IMR-90 (cell line): Measurements from ENCODE around the gene GPC6. TPM values are rescaled to one million over a fixed set of nuclear protein-coding genes. Genes with fewer than 3 reads are reported as not detected.

Experiments used
- ATAC-seq: fragments of 200-7000 bp; cut with Tn5 transposase; 2 replicates; pipeline ENCODE4 v1.9.1; 2020; ENCODE audit warnings: low read depth, mild to moderate bottlenecking, moderate library complexity
- BruUV-seq: library from RNA; stranded (reverse); fragments of 400-500 nt; replicated peaks from 2 replicates; lab custom pipeline; 2021; lab: Mats Ljungman, UMichigan
- CTCF ChIA-PET: fragments of 300-600 bp; formaldehyde crosslinking; extraction: SDS; loops from one replicate; lab custom pipeline; 2021; ENCODE audit warnings: antibody characterized with exemption; lab: Yijun Ruan, JAX
- POLR2A ChIA-PET: fragments of 300-600 bp; sonication (Branson Sonifier 250); formaldehyde crosslinking; loops from one replicate; lab custom pipeline; 2022; ENCODE audit warnings: antibody characterized with exemption; ENCODE audit not compliant: unreplicated experiment; lab: Charles Lee
- DNase-seq: peaks from one replicate; pipeline ENCODE4 v3.0.0; 2013
- H2AFZ ChIP-seq: replicated peaks from 2 replicates; pipeline ENCODE3; 2013; ENCODE audit warnings: low read length, mild to moderate bottlenecking; ENCODE audit not compliant: poor library complexity
- H2AK5ac ChIP-seq: 2 replicates; pipeline ENCODE4 v1.6.1; 2013; ENCODE audit warnings: low read depth, low read length, inconsistent platforms
- H2AK9ac ChIP-seq: replicated peaks from 2 replicates; pipeline ENCODE3; 2013; ENCODE audit warnings: mild to moderate bottlenecking, low read depth, low read length, moderate library complexity; ENCODE audit not compliant: poor library complexity
- H2BK120ac ChIP-seq: 2 replicates; pipeline ENCODE4 v1.6.1; 2013; ENCODE audit warnings: low read depth, low read length, inconsistent platforms
- H2BK15ac ChIP-seq: 3 replicates; pipeline ENCODE4 v1.6.1; 2013; ENCODE audit warnings: low read depth, low read length, inconsistent platforms
- H2BK20ac ChIP-seq: 2 replicates; pipeline ENCODE4 v1.6.1; 2013; ENCODE audit warnings: low read depth, mild to moderate bottlenecking, inconsistent platforms, low read length, moderate library complexity
- H2BK5ac ChIP-seq: 2 replicates; pipeline ENCODE4 v1.6.1; 2013; ENCODE audit warnings: mild to moderate bottlenecking, low read depth, low read length, inconsistent platforms; ENCODE audit not compliant: poor library complexity, severe bottlenecking
- H3K14ac ChIP-seq: replicated peaks from 2 replicates; pipeline ENCODE4 v1.6.1; 2013; ENCODE audit warnings: low read depth, low read length, inconsistent platforms
- H3K18ac ChIP-seq: 2 replicates; pipeline ENCODE4 v1.6.1; 2013; ENCODE audit warnings: low read depth, low read length, control low read depth
- H3K23ac ChIP-seq: 2 replicates; pipeline ENCODE4 v1.6.1; 2013; ENCODE audit warnings: low read depth, low read length, inconsistent platforms
- H3K27ac ChIP-seq: 2 replicates; pipeline ENCODE4 v1.5.1; 2013; ENCODE audit warnings: mild to moderate bottlenecking, control low read depth, low read length; ENCODE audit not compliant: insufficient read depth
- H3K27me3 ChIP-seq: 2 replicates; pipeline ENCODE4 v1.6.1; 2013; ENCODE audit warnings: low read length; ENCODE audit not compliant: control insufficient read depth, insufficient read depth
- H3K36me3 ChIP-seq: 2 replicates; pipeline ENCODE4 v1.6.1; 2013; ENCODE audit warnings: low read length, mixed read lengths; ENCODE audit not compliant: control insufficient read depth, insufficient read depth
- H3K4ac ChIP-seq: 2 replicates; pipeline ENCODE4 v1.6.1; 2013; ENCODE audit warnings: low read depth, low read length, inconsistent platforms
- H3K4me1 ChIP-seq: 2 replicates; pipeline ENCODE4 v1.6.1; 2013; ENCODE audit warnings: low read length, mixed read lengths; ENCODE audit not compliant: control insufficient read depth, insufficient read depth
- H3K4me2 ChIP-seq: 2 replicates; pipeline ENCODE4 v1.6.1; 2013; ENCODE audit warnings: low read depth, mild to moderate bottlenecking, control low read depth, low read length, moderate library complexity
- H3K4me3 ChIP-seq: 2 replicates; pipeline ENCODE4 v1.5.1; 2013; ENCODE audit warnings: low read depth, mild to moderate bottlenecking, control low read depth, low read length, moderate library complexity; ENCODE audit not compliant: insufficient read depth
- H3K56ac ChIP-seq: 2 replicates; pipeline ENCODE4 v1.6.1; 2013; ENCODE audit warnings: low read length, inconsistent platforms; ENCODE audit not compliant: insufficient read depth; ENCODE audit errors: extremely low read depth
- H3K79me1 ChIP-seq, 2 experiments: 2 replicates each; pipeline ENCODE4 v1.6.1; 2013; ENCODE audit warnings: low read length in 2 of 2, inconsistent platforms in 1 of 2, low read depth in 1 of 2
- H3K9ac ChIP-seq: 2 replicates; pipeline ENCODE4 v1.6.1; 2013; ENCODE audit warnings: low read depth, low read length, control low read depth
- H3K9me1 ChIP-seq: 2 replicates; pipeline ENCODE4 v1.6.1; 2013; ENCODE audit warnings: low read length, inconsistent platforms; ENCODE audit not compliant: insufficient read depth
- H3K9me3 ChIP-seq: 2 replicates; pipeline ENCODE4 v1.6.1; 2013; ENCODE audit warnings: low read length; ENCODE audit not compliant: control insufficient read depth, insufficient read depth
- H4K20me1 ChIP-seq: 2 replicates; pipeline ENCODE4 v1.6.1; 2013; ENCODE audit warnings: low read length, inconsistent platforms; ENCODE audit not compliant: insufficient read depth
- H4K5ac ChIP-seq: 2 replicates; pipeline ENCODE4 v1.6.1; 2013; ENCODE audit warnings: mild to moderate bottlenecking, low read depth, low read length, control low read depth
- H4K8ac ChIP-seq, 2 experiments: 2 replicates each; pipeline ENCODE4 v1.6.1; 2013; ENCODE audit warnings: low read depth in 2 of 2, low read length in 2 of 2, control low read depth in 1 of 2, inconsistent platforms in 1 of 2
- H4K91ac ChIP-seq: 2 replicates; pipeline ENCODE4 v1.6.1; 2013; ENCODE audit warnings: low read depth, low read length, inconsistent platforms; ENCODE audit not compliant: insufficient read depth
- MAFK ChIP-seq: IDR thresholded peaks from 2 replicates; pipeline ENCODE4 v1.6.1; 2012; ENCODE audit warnings: low read depth, low read length, improper control_type of control experiment
- RAD21 ChIP-seq: IDR thresholded peaks from 2 replicates; pipeline ENCODE4 v1.6.1; 2012; ENCODE audit warnings: low read length, improper control_type of control experiment
- USF2 ChIP-seq: fragments of 150-350 bp; IDR thresholded peaks from 2 replicates; pipeline ENCODE4 v1.6.1; 2017; ENCODE audit warnings: mild to moderate bottlenecking, antibody characterized with exemption, low read length, low read depth
- WGBS, 2 experiments: methylation state at CpG; one replicate each; pipeline versions ENCODE4 v1.1.5 to v1.1.7; 2013; ENCODE audit warnings: missing lambda C conversion rate in 2 of 2; ENCODE audit not compliant: insufficient read length in 1 of 2; ENCODE audit errors: extremely low coverage in 2 of 2; 5-methylcytosine and 5-hydroxymethylcytosine counted together
- dilution Hi-C: fragments of 300-500 bp; cut with HindIII; formaldehyde crosslinking; loops from one replicate; pipeline ENCODE4 v1.14.3; 2018; ENCODE audit warnings: low sequenced_read_pairs; ENCODE audit not compliant: unreplicated experiment
- in situ Hi-C: fragments of 300-500 bp; cut with MboI; formaldehyde crosslinking; loops from 3 replicates; pipeline ENCODE4 v1.14.3; 2019; ENCODE audit warnings: low sequenced_read_pairs, inconsistent platforms, mixed read lengths
- intact Hi-C: fragments of 100-400 bp; cut with micrococcal nuclease; formaldehyde crosslinking; loops from 2 replicates; pipeline ENCODE4 v1.10.0; 2022
- polyA plus RNA-seq, 3 experiments: library from polyadenylated mRNA; depleted of rRNA; stranded (reverse); fragments of >200 nt; gene quantifications; 2 replicates each; pipeline ENCODE4 v1.2.3, GENCODE V29; 2012; ENCODE audit warnings: low replicate concordance in 1 of 3
- total RNA-seq: library from RNA; depleted of rRNA; stranded (reverse); fragments of >200 nt; gene quantifications from 2 replicates; pipeline ENCODE4 v1.2.3, GENCODE V29; 2012
- TF ChIP-seq, protein P1 (sequence below): fragments of 150-350 bp; IDR thresholded peaks from 2 replicates; pipeline ENCODE4 v1.6.1; 2016; ENCODE audit warnings: low read depth, mild to moderate bottlenecking, low read length, moderate library complexity, borderline replicate concordance

The GPC6 gene
- total and polyA plus RNA-seq, 2 of the 4 experiments (the other 2 are of a cell fraction): 14.9 to 39.4 TPM

DNA sequence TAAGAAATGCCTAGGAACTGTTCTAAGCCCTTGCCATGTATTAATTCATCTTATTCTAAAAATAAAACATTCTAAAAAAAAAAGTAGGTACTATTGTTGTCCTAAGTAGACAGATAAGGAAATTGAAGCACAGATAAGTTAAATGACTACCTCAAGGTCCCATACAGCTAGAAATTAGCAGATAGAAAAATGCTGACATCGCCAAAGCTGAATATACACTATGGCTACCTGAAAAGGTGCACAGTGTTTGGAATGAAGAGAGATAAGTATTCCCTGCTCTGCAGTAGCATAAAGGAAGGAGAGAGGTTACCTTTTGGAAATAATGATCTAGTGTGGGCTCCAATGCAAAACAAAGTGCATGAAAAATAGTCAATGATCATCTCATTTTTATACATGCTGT lies 1187.5 kb downstream of the GPC6 start:
- TF ChIP-seq RAD21: no peak
- TF ChIP-seq USF2: no peak
- TF ChIP-seq, protein P1, sequence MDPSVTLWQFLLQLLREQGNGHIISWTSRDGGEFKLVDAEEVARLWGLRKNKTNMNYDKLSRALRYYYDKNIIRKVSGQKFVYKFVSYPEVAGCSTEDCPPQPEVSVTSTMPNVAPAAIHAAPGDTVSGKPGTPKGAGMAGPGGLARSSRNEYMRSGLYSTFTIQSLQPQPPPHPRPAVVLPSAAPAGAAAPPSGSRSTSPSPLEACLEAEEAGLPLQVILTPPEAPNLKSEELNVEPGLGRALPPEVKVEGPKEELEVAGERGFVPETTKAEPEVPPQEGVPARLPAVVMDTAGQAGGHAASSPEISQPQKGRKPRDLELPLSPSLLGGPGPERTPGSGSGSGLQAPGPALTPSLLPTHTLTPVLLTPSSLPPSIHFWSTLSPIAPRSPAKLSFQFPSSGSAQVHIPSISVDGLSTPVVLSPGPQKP: no peak
- TF ChIP-seq MAFK: peak; percentile 84
- H3K4me2 ChIP-seq: no peak overlapping the region
- no CpG with 5 or more reads among the region's 1 CpG for WGBS, 2 experiments
- no peak overlapping the region for H3K56ac ChIP-seq
- no peak overlapping the region for H2AK5ac ChIP-seq
- no peak overlapping the region for H3K9ac ChIP-seq
- in situ Hi-C loops: no loop called here
- no peaks in the 10 kb centered on the region for H4K20me1 ChIP-seq
- no peak overlapping the region for H2AK9ac ChIP-seq
- no peaks in the 10 kb centered on the region for H3K9me3 ChIP-seq
- H3K4me3 ChIP-seq: no peak overlapping the region
- no peak overlapping the region for H4K8ac ChIP-seq
- no peak overlapping the region for H2BK20ac ChIP-seq
- H2BK5ac ChIP-seq: no peak overlapping the region
- H3K23ac ChIP-seq: no peak overlapping the region
- no peak overlapping the region for H3K14ac ChIP-seq
- dilution Hi-C loops: no loop called here
- no peaks in the 10 kb centered on the region for H3K36me3 ChIP-seq
- H2AFZ ChIP-seq: no peak overlapping the region
- no peaks in the 10 kb centered on the region for H3K9me1 ChIP-seq
- no peaks in the 10 kb centered on the region for H3K4me1 ChIP-seq
- H3K27ac ChIP-seq: no peak overlapping the region
- no peak overlapping the region for H3K18ac ChIP-seq
- ChIA-PET CTCF (no interaction called here), POLR2A (no interaction called here)
- no peak overlapping the region for H3K4ac ChIP-seq
- H4K91ac ChIP-seq: no peak overlapping the region
- H2BK120ac ChIP-seq: no peak overlapping the region
- no peaks in the 10 kb centered on the region for H3K79me1 ChIP-seq
- BruUV-seq: no TSS peak
- intact Hi-C loops: no loop called here
- DNase-seq (no peak), ATAC-seq (no peak)
- peaks cover 5% of the 10 kb centered on the region for H3K27me3 ChIP-seq
- no peak overlapping the region for H4K5ac ChIP-seq
- no peak overlapping the region for H2BK15ac ChIP-seq
